ENCODE measurements around the gene MT1E.
"Not testable (repeated sequence)": the region's sequence is repeated elsewhere in the genome, so short reads cannot be mapped to it uniquely, and the experiment has no call there.

Gene MT1E

DNA sequence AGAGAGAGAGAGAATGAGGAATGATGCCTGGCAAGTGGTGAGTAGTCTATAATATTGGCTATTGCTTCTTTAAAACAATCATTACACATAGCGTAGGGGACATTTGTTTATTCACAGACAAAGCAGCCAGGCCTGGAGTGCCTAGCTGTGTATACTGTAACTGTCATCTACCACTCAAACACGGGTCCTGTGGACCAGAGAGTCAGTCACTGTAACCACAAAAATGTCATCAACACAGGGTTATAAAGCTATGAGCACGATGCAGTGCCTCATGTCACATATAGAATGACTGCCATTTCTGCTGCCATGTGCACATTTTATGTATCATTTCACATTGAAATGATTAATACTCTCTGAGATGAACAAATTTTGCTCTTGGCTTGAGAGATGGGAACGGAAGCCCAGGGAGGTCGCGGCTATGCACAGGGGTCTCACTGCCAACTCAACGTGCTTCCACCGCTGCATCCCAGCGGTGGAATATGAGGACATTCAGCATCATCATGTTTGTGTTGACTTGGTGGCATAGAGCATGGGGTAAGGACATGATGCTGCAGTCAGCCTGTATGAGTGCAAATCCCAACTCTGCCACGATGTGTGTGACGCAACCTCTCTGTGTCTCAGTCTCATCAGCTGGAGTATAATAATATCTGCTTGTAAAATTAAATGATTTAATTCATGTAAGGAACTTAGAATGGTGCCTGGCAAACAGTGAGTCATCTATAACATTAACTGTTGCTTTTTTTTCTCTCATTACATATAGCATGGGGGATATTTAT lies 47.4 kb downstream of the MT1E start:
- no peak for DNase-seq (ENCODE audit: low spot score)

GRCh38 chr16:56673921-56674320 lies 48.3 kb downstream of the MT1E start:
- no peak for DNase-seq (ENCODE audit: low spot score)

DNA sequence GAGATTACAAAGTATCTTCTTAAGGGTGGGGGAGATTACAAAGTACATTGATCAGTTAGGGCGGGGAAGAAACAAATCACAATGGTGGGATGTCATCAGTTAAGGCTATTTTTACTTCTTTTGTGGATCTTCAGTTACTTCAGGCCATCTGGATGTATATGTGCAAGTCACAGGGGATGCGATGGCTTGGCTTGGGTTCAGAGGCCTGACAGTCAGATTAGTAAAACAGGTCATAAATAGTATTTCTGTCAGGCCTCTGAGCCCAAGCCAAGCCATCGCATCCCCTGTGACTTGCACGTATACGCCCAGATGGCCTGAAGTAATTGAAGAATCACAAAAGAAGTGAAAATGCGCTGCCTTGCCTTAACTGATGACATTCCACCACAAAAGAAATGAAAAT lies 49.0 kb downstream of the MT1E start:
- not testable (repeated sequence) for DNase-seq (ENCODE audit: low spot score)

GRCh38 chr16:56675685-56676210 lies 50.2 kb downstream of the MT1E start:
- DNase-seq (ENCODE audit: low spot score): no peak

All from hematopoietic multipotent progenitor cell treated with erythropoietin and hydrocortisone succinate and interleukin-3 and kit ligand, for 15 days (in vitro differentiated cells).